Measurements from ENCODE around the gene EMP2.
"Not testable (repeated sequence)": the region's sequence is repeated elsewhere in the genome, so short reads cannot be mapped to it uniquely, and the experiment has no call there.

Gene EMP2

DNA sequence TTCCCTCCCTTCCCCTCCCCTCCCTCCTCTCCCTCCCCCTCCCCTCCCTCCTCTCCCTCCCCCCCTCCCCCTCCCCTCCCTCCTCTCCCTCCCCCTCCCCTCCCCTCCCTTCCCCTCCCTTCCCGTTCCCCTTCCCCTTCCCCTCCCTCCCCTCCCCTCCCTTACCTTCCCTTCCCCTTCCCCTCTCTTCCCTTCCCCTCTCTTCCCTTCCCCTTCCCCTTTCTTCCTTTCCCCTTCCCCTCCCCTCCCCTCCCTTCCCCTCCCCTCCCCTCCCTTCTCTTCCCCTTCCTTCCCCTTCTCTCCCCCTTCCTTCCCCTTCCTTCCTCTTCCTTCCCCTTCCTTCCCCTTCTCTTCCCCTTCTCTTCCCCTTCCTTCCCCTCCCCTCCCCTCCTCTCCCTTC is 61.1 kb downstream of the EMP2 start:
- no peak for DNase-seq

DNA sequence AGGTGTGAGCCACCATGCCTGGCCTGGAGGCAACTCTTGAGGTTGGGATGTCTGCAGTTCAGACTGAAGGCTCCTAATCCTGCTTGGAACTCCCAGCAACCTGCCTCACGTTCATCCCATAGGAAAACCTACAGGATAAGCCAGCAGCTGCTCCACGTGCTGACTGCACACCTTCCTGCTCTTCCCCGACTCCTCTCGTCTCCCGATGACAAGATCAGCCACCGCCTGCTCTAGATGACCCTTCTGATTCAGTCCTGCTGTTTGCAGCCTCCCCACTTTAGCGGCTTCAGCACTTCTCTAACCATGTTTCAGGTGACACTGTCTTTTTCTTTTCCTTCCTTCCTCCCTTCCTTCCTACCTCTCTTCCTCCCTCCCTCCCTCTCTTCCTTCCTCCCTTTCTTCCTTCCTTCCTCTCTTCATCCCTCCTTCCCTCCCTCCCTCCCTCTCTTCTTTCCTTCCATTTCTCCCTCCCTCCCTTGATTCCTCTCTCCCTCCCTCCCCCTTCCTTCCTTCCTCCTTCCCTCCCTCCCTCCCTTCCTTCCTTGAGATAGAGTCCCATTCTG is 61.8 kb downstream of the EMP2 start:
- DNase-seq = no peak

DNA sequence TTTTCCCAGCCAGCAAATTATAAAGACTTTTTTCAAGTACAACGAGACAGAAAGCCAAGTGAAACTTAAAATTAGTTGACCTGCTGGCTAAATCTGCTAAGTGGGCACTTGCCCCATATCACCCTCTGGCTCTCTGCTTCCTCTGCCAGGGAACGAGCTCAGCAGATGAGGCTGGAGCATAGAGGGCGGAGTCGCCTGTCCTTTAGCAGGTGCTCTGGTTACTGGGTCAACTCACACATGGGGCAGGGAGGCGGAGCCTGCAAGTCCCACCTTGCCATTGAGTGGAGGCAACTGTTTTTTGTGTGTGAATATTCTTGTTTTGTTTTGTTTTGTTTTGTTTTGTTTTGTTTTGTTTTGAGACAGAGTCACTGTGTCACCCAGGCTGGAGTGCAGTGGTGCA is 62.5 kb downstream of the EMP2 start:
- no peak for DNase-seq

DNA sequence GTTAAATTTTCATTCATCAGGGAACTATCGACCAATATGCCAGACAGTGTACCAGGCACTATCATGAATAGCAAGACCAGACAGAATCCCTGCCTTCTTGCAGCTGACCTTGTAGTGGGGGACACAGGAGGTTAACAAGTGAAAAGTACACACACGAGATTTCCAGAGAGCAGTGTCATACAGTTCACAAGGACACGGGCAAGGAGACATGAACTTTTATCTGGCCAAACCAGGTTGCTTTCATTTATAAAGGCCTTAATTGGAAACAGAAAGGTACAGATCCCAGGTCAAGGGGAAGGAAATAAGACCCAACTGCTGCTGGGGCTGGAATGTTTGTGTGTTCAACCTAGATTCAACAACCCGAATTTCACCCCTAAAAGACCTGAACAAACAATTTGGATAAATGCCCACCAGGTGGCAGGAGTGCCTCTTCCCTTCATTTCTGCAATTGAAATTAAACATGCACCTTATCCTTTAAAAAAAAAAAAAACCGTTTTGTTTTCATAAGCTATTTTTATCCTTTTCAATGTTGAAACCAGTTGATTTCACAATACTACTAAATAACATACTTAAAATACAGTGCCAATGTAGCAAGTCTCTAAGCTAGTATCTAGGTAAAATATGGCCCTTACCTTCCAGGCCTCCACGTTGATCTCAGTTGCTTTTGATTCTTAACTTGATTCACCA is 65.9 kb downstream of the EMP2 start:
- DNase-seq = peak; percentile 25

DNA sequence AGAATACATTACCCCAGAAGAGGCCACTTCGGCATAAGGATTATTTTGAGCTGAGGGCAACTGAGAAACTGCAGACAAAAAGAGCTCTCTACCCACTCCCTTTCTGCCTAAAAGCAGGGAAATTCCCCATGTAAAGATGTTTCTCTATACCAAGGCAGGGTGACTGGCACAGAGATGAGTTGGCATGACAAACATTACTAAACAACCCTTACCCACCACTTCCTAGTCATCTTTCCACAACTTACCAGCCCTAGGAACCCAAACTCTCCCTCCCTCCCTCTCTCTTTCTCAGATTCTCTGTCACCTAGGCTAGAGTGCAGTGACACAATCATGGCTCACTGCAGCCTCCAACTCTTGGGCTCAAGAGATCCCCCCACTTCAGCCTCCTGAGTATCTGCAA is 68.6 kb downstream of the EMP2 start:
- DNase-seq = no peak

DNA sequence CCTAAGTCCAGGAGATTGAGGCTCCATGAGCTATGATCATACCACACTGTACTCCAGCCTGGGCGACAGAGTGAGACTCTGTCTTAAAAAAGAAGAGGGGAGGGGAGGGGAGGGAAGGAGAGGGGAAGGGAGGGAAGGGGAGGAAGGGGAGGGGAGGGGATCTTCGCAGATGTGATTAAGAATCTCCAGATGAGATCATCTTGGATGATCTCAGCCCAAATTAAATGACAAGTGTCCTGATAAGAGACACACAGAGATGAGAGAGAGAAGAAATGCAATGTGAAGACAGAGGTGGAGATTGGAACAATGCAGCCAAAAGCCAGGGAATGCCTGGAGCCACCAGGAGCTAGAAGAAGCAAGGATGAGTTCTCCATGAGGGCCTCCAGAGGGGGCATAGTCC is 70.1 kb downstream of the EMP2 start:
- DNase-seq = no peak

DNA sequence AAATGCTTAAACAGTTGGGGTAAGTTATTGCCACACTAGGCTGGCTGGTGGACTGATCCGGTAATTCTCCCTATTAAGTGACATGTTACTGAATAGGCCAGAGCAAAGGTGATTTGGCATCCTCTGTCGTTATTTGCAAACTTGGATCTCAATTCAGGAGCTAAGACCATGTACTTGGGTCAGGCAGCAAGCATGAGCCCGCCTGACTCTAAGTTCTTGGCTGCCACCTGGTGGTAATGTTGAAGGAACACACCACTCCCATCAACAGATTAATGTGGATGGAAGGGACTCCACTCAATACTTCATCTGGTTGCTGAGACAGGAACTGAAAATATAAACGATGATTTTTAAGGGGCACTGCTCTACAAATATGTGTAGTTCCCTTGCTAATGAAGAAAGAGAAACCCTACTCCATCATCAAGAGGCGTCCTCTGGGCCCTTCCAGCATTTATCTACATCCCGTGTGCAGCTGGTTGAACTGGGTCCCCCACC is 70.8 kb downstream of the EMP2 start:
- DNase-seq = peak; percentile 65

DNA sequence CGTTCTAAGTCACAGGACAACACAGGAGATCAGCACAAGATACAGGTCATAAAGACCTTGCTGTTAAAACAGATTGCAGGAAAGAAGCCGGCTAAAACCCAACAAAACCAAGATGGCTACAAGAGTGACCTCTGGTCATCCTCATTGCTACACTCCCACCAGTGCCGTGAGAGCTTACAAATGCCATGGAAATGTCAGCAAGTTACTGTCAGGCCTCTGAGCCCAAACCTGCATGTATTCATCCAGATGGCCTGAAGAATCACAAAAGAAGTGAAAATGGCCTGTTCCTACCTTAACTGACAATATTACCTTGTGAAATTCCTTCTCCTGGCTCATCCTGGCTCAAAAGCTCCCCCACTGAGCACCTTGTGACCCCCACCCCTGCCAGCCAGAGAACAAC is 75.1 kb downstream of the EMP2 start:
- not testable (repeated sequence) for DNase-seq

DNA sequence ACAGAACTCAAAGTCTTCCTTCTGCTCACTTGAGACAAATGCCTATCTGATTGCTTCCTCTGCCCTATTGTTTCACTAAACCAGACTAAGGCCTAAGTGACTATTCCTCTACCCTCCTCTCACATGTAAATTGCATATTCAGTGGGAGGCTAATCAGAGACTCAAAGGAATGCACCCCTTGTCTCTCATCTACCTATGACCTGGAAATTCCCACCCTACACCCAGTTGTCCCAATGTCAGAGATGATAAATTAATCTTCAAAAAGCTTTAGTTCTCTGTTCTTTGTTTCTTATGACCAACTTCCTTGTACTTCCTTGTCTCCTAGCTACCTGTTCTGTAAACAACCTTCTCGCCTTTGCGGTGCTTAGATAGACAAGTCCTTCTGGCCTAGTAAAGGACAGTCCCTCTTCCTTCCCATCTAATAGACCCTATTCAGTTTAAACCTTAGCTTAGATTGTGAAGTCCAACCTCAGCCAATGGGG is 76.0 kb downstream of the EMP2 start:
- no peak for DNase-seq

DNA sequence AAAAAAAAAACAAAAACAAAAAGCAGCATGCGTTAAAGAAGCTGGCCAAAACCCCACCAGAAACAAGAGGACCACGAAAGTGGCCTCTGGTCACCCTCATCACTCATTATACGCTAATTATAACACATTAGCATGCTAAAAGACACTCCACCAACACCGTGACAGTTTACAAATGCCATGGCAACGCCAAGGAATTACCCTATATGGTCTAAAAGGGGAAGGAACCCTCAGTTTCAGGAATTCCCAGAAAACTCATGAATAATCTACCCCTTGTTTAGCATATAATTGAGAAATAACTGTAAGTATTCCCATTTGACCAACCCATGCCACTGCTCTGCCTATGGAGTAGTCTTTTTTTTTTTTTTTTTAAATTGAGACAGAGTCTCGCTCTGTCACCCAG is 77.6 kb downstream of the EMP2 start:
- no peak for DNase-seq

DNA sequence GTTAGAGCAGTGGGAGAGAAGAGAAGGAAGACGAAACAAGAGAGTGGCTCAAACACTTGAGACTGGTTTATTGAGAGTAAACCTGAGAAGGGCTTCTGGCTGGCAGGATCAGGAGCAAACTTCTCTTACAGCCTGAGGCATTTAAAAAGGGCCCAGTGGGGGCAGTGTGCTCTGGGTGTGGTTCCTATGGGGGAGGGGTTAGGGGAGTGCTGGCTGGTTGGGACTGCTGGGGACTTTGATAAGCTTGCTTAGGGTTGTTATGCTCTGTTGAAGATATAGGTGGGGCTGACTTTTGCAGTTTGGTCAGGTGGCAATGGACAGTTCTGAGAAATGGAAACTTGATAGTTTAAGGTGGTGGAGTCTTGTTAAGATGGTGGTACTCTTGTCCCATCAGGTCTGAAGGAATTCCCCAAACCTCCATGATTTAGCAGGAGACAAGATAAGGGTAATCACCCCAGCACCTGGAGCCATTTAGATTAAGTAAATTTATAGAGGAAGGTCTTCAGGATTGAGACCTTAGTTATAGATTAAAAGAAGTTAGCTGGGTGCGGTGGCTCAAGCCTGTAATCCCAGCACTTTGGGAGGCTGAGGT is 79.3 kb downstream of the EMP2 start:
- DNase-seq = no peak

DNA sequence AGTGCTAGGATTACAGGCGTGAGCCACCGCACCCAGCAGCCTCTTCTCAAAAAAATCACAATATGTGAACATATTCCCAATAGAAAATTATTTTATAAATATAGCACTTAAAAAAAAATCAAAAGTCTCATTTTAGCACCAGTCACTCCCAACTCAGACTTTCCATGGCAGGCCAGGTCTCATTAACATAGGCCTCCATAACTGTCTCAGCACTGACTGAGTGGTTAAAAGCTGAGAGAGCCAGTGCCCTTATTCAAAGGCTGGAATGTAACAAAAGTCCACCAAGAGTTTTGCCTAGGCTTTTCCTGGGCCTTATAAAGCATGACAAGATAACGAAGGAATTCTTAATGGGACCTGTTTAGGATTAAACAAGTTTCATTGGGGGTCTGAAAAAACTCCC is 79.8 kb downstream of the EMP2 start:
- no peak for DNase-seq

DNA sequence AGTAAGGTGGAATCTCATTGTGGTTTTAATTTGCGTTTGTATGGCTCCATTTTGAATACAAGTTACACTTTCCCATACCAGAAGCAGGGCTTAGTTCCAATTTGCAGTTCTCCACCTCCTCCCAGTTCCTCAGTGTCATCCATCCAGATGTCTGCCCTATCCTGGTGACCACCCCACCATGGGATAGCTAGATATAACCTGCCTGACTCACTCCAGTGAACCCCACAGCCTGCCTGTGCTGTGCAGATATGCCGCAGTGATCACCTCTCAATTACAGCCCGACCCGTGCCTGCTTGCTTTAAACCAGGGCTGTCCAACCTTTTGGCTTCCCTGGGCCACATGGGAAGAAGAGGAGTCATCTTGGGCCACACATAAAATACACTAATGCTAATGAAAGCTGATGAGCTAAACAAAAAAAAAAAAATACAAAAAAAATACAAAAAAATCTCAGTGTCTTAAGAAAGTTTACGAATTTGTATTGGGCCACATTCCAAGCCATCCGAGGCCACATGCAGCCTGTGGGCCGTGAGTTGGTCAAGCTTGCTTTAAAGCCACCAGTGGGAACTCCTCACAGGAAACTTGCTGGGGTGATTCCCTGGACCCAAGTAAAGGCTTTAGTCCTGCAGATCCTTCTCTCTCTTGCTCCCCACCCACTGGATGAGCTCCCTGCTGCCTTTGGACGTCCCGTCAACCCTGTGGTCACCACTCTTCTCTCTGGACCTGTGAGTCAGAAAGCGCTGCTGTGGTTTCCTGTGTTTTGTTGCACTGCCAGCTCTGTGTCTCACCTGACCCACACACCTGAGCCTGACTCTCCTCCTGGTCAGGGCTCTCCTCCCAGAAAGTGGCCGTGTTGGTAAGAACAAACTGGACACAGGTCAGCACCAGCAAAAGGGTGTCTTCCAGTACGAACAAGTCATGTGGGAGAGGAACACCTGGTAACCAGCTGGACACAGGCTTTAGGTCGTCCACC is 83.0 kb downstream of the EMP2 start:
- no peak for DNase-seq

DNA sequence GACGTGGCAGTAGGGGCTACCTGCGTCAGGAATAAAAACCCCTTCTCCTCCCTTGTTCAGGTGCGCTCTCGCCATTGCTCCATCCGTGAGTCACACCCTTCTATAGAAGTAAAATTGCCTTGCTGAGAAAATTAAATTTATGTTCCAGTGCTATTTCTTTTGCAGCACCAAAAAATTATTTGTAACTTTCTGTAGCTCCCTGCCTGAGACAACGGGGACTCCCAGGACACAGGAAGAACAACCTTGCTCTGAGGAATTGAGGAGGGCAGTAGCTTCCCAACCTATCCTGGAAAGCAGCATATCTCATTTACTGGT is 85.4 kb downstream of the EMP2 start:
- DNase-seq = no peak

DNA sequence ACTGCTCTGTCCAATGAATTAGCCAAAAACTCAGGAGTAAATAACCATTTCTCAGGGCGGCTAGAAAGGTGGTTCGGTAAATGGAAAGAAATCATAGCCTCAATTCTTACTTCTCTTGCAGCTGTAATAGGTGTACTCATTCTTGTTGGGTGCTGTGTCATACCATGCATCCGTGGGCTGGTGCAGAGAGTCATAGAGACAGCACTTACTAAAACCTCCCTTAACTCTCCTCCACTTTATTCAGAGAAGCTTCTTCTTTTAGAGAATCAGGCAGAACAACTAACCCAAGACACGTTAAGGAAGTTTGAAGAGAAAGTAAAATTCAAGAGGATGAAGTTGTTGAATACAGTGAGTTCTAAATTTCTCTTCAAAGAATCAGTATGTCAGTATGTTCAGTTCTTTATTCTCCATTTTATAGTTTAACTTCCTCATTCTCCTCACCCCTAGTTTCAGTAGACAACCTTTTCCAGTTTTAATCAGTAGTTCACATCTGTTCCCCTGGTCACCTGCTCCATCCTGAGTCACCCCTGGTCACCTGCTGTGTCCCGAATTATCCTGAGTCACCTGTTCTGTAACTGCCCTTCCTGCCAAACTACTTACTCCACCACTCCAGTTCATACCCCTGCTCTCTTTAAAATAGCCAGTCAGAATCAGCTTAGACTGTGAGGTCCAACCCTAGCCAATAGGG is 85.9 kb downstream of the EMP2 start:
- DNase-seq = no peak

DNA sequence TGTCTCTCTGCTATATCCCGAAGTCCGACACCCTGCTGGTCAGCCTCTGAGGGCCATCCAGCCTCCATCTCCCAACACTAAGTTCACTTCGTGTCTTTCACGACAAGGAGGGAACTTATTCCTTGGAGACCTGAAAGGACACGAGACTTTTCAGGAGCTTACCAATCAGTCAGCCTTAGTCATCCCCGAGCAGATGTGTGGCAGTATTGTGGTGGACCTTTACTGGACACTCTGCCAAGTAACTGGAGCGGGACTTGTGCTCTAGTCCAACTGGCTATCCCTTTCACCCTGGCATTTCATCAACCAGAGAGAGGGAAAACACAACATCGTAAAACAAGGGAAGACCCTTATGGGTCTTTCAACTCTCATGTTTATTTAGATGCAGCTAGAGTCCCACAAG is 87.1 kb downstream of the EMP2 start:
- no peak for DNase-seq

DNA sequence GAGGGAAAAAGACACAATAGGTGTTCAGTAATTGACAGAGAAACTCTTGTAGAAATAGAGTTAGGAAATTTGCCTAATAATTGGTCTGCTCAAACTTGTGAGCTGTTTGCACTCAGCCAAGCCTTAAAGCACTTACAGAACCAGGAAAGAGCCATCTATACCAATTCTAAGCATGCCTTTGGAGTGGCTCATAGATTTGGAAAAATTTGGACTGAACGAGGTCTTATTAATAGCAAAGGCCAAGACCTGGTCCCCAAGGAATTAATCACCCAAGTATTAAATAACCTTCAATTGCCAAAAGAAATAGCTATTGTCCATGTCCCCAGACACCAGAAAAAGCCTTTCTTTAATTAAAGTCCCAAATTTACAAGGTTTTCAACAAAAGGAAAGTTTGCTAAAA is 90.3 kb downstream of the EMP2 start:
- DNase-seq = no peak

DNA sequence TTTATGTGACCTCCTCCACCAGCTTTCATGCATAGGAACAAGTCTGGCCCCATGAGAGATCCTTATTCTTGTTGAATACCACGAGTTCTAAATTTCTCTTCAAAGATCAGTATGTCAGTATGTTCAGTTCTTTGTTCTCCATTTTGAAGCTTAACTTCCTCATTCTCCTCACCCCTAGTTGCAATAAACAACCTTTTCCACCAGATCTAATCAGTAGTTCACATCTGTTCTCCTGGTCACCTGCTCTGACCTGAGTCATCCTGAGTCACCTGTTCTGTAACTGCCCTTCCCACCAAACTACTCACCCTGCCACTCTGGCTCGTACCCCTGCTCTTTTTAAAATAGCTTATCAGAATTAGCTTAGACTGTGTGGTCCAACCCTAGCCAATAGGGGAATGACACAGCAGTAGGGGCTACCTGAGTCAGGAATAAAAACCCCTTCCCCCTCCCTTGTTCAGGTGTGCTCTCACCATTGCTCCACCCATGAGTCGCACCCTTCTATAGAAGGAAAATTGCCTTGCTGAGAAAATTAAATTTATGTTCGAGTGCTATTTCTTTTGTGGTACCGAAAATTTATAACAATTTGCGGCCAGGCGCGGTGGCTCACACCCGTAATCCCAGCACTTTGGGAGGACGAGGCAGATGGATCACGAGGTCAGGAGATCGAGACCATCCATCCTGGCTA is 94.6 kb downstream of the EMP2 start:
- DNase-seq = no peak

DNA sequence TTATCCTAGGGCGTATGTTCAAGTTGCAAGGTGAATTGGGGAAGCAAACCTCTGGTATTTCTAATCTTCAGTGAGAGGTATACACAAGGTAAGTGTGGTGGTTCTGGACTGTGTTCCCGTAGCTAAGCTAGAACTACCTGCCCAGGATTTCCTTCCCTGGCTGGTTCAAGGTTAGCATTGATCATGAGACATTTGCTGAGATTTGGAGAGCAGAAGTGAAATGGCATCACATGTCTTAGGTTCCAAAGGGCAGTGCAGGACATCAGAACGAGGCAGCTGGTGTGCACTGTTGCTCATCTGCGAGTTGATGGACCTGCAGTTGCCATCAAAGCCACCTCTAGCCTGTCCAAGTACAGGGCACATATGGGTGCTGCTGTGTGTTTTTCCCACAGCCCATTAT is 95.2 kb downstream of the EMP2 start:
- no peak for DNase-seq

DNA sequence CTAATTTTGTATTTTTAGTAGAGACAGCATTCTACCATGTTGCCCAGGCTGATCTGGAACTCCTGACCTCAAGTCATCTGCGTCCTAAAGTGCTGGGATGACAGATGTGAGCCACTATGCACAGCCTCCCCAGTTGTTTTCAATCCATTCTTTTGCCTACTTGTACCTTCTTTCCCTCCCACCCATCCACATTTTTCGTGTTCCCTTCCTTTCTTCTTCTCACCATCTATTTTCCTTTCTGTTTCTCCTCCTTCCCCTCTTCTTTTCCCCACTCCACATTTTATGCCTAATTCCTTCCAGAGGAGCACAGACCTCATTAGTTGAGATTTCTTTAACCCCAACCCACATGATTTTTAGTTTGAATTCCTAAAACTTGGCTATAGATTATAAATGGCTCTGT is 100.2 kb downstream of the EMP2 start:
- DNase-seq = no peak
